DND-41 (cell line): Measurements from ENCODE around the gene SMARCAL1.

Experiments
- ATAC-seq: fragments of 200-7000 bp; cut with Tn5 transposase; 3 replicates; pipeline ENCODE4 v1.9.1; 2021; ENCODE audit warnings: low read depth; ENCODE audit not compliant: insufficient read depth
- DNase-seq: peaks from one replicate; pipeline ENCODE4 v3.0.0-alpha.2; 2020
- H2AFZ ChIP-seq: 2 replicates; pipeline ENCODE4 v1.6.0; 2012; ENCODE audit warnings: low read depth, low read length
- H3K27ac ChIP-seq: 2 replicates; pipeline ENCODE4 v1.5.1; 2012; ENCODE audit warnings: low read length, inconsistent platforms
- H3K27me3 ChIP-seq: fragments of 200-600 bp; sonication (generic); 2 replicates; pipeline ENCODE4 v1.6.0; 2012; ENCODE audit warnings: low read length, mild to moderate bottlenecking, inconsistent platforms; ENCODE audit not compliant: insufficient read depth, poor library complexity
- H3K36me3 ChIP-seq: 2 replicates; pipeline ENCODE4 v1.5.1; 2012; ENCODE audit warnings: low read length, inconsistent platforms; ENCODE audit not compliant: insufficient read depth
- H3K4me1 ChIP-seq: 2 replicates; pipeline ENCODE4 v1.5.1; 2012; ENCODE audit warnings: mild to moderate bottlenecking, low read length; ENCODE audit not compliant: insufficient read depth
- H3K4me2 ChIP-seq: 2 replicates; pipeline ENCODE4 v1.6.0; 2012; ENCODE audit warnings: mild to moderate bottlenecking, moderate library complexity, low read length, inconsistent platforms; ENCODE audit not compliant: insufficient read depth
- H3K4me3 ChIP-seq, 2 experiments: fragments of 200-600 bp in 1 of 2; shearing (Covaris generic) in 1 of 2; 2 replicates each; pipeline ENCODE4 v1.5.1; 2012 to 2016; ENCODE audit warnings: inconsistent platforms in 2 of 2, low read length in 2 of 2, mild to moderate bottlenecking in 2 of 2, low read depth in 1 of 2, moderate library complexity in 1 of 2
- H3K79me2 ChIP-seq: 2 replicates; pipeline ENCODE4 v1.6.0; 2012; ENCODE audit warnings: low read length, inconsistent platforms; ENCODE audit not compliant: insufficient read depth
- H3K9ac ChIP-seq: 2 replicates; pipeline ENCODE4 v1.6.0; 2012; ENCODE audit warnings: low read depth, mild to moderate bottlenecking, inconsistent platforms, low read length, moderate library complexity
- H3K9me3 ChIP-seq: 2 replicates; pipeline ENCODE4 v1.5.1; 2012; ENCODE audit warnings: low read length, moderate library complexity, mild to moderate bottlenecking, inconsistent platforms; ENCODE audit not compliant: insufficient read depth, severe bottlenecking
- H4K20me1 ChIP-seq: 2 replicates; pipeline ENCODE4 v1.6.0; 2012; ENCODE audit warnings: low read length; ENCODE audit not compliant: insufficient read depth
- EZH2 ChIP-seq: IDR thresholded peaks from 3 replicates; pipeline ENCODE4 v1.6.1; 2012; ENCODE audit warnings: borderline replicate concordance, low read depth, mild to moderate bottlenecking, moderate library complexity, low read length, inconsistent platforms; ENCODE audit not compliant: severe bottlenecking
- TF ChIP-seq, protein P1 (sequence below): IDR thresholded peaks from 2 replicates; pipeline ENCODE4 v1.5.1; 2012; ENCODE audit warnings: borderline replicate concordance, low read length, moderate library complexity, mild to moderate bottlenecking; ENCODE audit not compliant: poor library complexity, severe bottlenecking; ENCODE audit errors: extremely low read depth

SMARCAL1 gene

GRCh38 chr2:216495656-216496055 is 83.4 kb downstream of the SMARCAL1 start:
- no peak overlapping the region for H3K27ac ChIP-seq
- no peaks in the 10 kb centered on the region for H3K9me3 ChIP-seq
- H2AFZ ChIP-seq: no peak overlapping the region
- TF ChIP-seq EZH2: no peak
- TF ChIP-seq, protein P1, sequence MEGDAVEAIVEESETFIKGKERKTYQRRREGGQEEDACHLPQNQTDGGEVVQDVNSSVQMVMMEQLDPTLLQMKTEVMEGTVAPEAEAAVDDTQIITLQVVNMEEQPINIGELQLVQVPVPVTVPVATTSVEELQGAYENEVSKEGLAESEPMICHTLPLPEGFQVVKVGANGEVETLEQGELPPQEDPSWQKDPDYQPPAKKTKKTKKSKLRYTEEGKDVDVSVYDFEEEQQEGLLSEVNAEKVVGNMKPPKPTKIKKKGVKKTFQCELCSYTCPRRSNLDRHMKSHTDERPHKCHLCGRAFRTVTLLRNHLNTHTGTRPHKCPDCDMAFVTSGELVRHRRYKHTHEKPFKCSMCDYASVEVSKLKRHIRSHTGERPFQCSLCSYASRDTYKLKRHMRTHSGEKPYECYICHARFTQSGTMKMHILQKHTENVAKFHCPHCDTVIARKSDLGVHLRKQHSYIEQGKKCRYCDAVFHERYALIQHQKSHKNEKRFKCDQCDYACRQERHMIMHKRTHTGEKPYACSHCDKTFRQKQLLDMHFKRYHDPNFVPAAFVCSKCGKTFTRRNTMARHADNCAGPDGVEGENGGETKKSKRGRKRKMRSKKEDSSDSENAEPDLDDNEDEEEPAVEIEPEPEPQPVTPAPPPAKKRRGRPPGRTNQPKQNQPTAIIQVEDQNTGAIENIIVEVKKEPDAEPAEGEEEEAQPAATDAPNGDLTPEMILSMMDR: no peak
- peaks cover 16% of the 10 kb centered on the region for H4K20me1 ChIP-seq
- DNase-seq: no peak
- H3K79me2 ChIP-seq: peaks cover 34% of the 10 kb centered on the region
- peaks cover 25% of the 10 kb centered on the region for H3K4me1 ChIP-seq
- H3K4me3 ChIP-seq: no peak overlapping the region
- H3K27me3 ChIP-seq: no peaks in the 10 kb centered on the region
- H3K4me2 ChIP-seq: no peak overlapping the region
- peaks cover 19% of the 10 kb centered on the region for H3K36me3 ChIP-seq
- no peak overlapping the region for H3K9ac ChIP-seq
- no peak for ATAC-seq

DNA sequence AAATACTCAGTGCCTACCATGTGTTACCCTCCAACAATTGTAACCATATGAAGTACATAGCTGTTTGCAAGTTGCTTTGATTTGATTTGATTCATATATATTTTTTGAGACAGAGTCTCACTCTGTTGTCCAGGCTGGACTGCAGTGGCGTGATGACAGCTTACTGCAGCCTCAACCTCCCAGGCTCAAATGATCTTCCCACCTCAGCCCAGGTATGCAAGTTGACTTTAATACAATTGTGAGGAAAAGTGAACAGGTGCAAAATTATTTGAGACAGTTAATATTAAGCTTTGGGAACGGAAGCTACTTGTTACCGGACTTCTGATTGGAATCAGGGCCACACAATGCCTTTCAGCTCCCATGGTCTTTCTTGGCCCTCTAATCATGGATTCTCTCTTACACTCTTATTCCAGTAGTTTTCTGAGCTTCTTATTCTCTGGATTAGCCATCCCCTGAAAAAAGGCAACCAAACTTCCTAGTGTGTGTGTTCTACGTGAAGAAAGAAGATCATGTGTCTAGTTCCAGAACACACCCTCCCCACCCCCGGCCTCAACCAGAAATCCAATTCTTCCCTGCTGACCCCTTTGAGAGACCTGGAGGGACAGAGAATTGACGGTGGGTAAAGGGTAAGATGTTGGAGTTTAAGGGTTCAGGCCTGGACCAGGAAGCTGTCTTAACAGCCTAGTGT is 85.2 kb downstream of the SMARCAL1 start:
- Histone ChIP-seq H3K9me3 (no peaks in the 10 kb centered on the region), H3K9ac (peak overlapping the region; percentile 78), H3K4me1 (peaks cover 36% of the 10 kb centered on the region), H3K27ac (peak overlapping the region; percentile 71), H4K20me1 (peaks cover 35% of the 10 kb centered on the region), H3K36me3 (peaks cover 38% of the 10 kb centered on the region), H3K4me2 (peak overlapping the region; percentile 66), H2AFZ (peak overlapping the region; percentile 78), H3K27me3 (no peaks in the 10 kb centered on the region), H3K4me3 (peak overlapping the region; percentile 67 to 70; a peak in 3 of 4 replicates), H3K79me2 (peaks cover 52% of the 10 kb centered on the region)
- ATAC-seq (no peak), DNase-seq (no peak)
- no peak for TF ChIP-seq EZH2
- TF ChIP-seq, protein P1: no peak

DNA sequence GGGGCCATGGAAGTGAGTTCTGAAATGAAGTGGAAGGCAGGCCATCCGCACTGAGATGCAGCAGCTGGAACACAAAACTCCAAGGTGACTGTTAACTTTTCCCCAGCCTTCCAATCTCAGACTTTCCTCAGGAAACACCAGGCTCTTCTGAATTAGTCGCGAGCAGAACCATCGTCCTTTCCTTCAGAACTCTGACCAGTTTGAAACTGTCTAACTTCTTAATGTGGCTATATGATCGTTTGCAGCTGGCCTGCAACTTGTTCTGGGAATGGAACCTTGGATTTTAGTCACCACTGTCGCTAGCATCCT is 85.7 kb downstream of the SMARCAL1 start:
- Histone ChIP-seq H2AFZ (peak overlapping the region; percentile 78), H3K4me3 (peak overlapping the region; percentile 67 to 70), H3K9me3 (no peaks in the 10 kb centered on the region), H3K79me2 (peaks cover 56% of the 10 kb centered on the region), H3K9ac (peak overlapping the region; percentile 78), H3K27ac (peak overlapping the region; percentile 71), H3K27me3 (no peaks in the 10 kb centered on the region), H3K4me1 (peaks cover 36% of the 10 kb centered on the region), H4K20me1 (peaks cover 40% of the 10 kb centered on the region), H3K36me3 (peaks cover 42% of the 10 kb centered on the region), H3K4me2 (peak overlapping the region; percentile 66)
- DNase-seq: no peak
- TF ChIP-seq, protein P1: no peak
- TF ChIP-seq EZH2: no peak
- ATAC-seq: no peak
